BE2C (cell line): ENCODE measurements around the gene PPP1R7.

Experiments used
- DNase-seq: peaks from one replicate; pipeline ENCODE4 v3.0.0-alpha.2; 2020
- H3K27me3 ChIP-seq: fragments of 250-450 bp; sonication (Bioruptor Pico); 2 replicates; pipeline ENCODE4 v1.5.1; 2020; ENCODE audit warnings: mild to moderate bottlenecking
- H3K36me3 ChIP-seq: fragments of 250-450 bp; sonication (Bioruptor Pico); 2 replicates; pipeline ENCODE4 v1.5.1; 2020; ENCODE audit warnings: mild to moderate bottlenecking
- H3K4me1 ChIP-seq: fragments of 250-450 bp; sonication (Bioruptor Pico); 2 replicates; pipeline ENCODE4 v1.5.1; 2020
- H3K4me3 ChIP-seq: 2 replicates; pipeline ENCODE4 v1.5.1; 2011; ENCODE audit warnings: low read depth, low read length
- H3K9me3 ChIP-seq: fragments of 250-450 bp; sonication (Bioruptor Pico); 2 replicates; pipeline ENCODE4 v1.5.1; 2020
- CTCF ChIP-seq: IDR thresholded peaks from 2 replicates; pipeline ENCODE4 v1.5.1; 2012; ENCODE audit warnings: mild to moderate bottlenecking, low read depth, low read length

PPP1R7 gene

GRCh38 chr2:241189093-241189855, 39.0 kb downstream of the PPP1R7 start:
- Histone ChIP-seq H3K36me3 (no peaks in the 10 kb centered on the region), H3K27me3 (no peaks in the 10 kb centered on the region), H3K9me3 (no peaks in the 10 kb centered on the region), H3K4me3 (no peak overlapping the region), H3K4me1 (no peaks in the 10 kb centered on the region)
- DNase-seq = no peak
- no peak for TF ChIP-seq CTCF

- no peak for DNase-seq
- no peaks in the 10 kb centered on the region for H3K4me1 ChIP-seq
- H3K27me3 ChIP-seq = no peaks in the 10 kb centered on the region
- H3K36me3 ChIP-seq = no peaks in the 10 kb centered on the region
- no peaks in the 10 kb centered on the region for H3K9me3 ChIP-seq
- H3K4me3 ChIP-seq = no peak overlapping the region
- no peak for TF ChIP-seq CTCF
Observed at GRCh38 chr2:241189856-241190201, 39.6 kb downstream of the PPP1R7 start.

GRCh38 chr2:241190291-241190981, 40.2 kb downstream of the PPP1R7 start:
- Histone ChIP-seq H3K9me3 (no peaks in the 10 kb centered on the region), H3K27me3 (no peaks in the 10 kb centered on the region), H3K4me1 (no peaks in the 10 kb centered on the region), H3K4me3 (no peak overlapping the region), H3K36me3 (no peaks in the 10 kb centered on the region)
- no peak for TF ChIP-seq CTCF
- no peak for DNase-seq

GRCh38 chr2:241191081-241191480, 40.8 kb downstream of the PPP1R7 start:
- Histone ChIP-seq H3K4me3 (no peak overlapping the region), H3K36me3 (no peaks in the 10 kb centered on the region), H3K9me3 (no peaks in the 10 kb centered on the region), H3K27me3 (no peaks in the 10 kb centered on the region), H3K4me1 (no peaks in the 10 kb centered on the region)
- DNase-seq = no peak
- TF ChIP-seq CTCF = no peak

- TF ChIP-seq CTCF = no peak
- Histone ChIP-seq H3K4me1 (no peaks in the 10 kb centered on the region), H3K27me3 (no peaks in the 10 kb centered on the region), H3K4me3 (no peak overlapping the region), H3K36me3 (no peaks in the 10 kb centered on the region), H3K9me3 (no peaks in the 10 kb centered on the region)
- DNase-seq = no peak
Observed at GRCh38 chr2:241193271-241193670, 43.0 kb downstream of the PPP1R7 start.

- Histone ChIP-seq H3K9me3 (no peaks in the 10 kb centered on the region), H3K4me1 (no peaks in the 10 kb centered on the region), H3K27me3 (no peaks in the 10 kb centered on the region), H3K36me3 (no peaks in the 10 kb centered on the region), H3K4me3 (no peak overlapping the region)
- no peak for DNase-seq
- no peak for TF ChIP-seq CTCF
Observed at GRCh38 chr2:241194811-241195210, 44.5 kb downstream of the PPP1R7 start.
